Large intestine (tissue), 3 donors: ENCODE measurements around the gene WASF2. TPM values are rescaled to one million over a fixed set of nuclear protein-coding genes. Genes with fewer than 3 reads are reported as not detected.

Source experiments
- DNase-seq, 2 donors: peaks; one replicate each; pipeline versions ENCODE4 v3.0.0 to v3.0.0-alpha.2; 2013
- H3K27ac ChIP-seq: one replicate; pipeline ENCODE4 v1.5.1; 2013; ENCODE audit warnings: low read length
- H3K27me3 ChIP-seq: 2 replicates; pipeline ENCODE4 v1.6.1; 2013; ENCODE audit warnings: low read length; ENCODE audit not compliant: control insufficient read depth, insufficient read depth
- H3K36me3 ChIP-seq: 2 replicates; pipeline ENCODE4 v1.6.1; 2013; ENCODE audit warnings: low read length; ENCODE audit not compliant: control insufficient read depth, insufficient read depth
- H3K4me1 ChIP-seq: one replicate; pipeline ENCODE4 v1.6.1; 2013; ENCODE audit warnings: low read length; ENCODE audit not compliant: control insufficient read depth, insufficient read depth
- H3K4me3 ChIP-seq: one replicate; pipeline ENCODE4 v1.5.1; 2013; ENCODE audit warnings: low read length
- H3K9me3 ChIP-seq: one replicate; pipeline ENCODE4 v1.6.1; 2013; ENCODE audit warnings: mild to moderate bottlenecking, low read depth, low read length, moderate library complexity; ENCODE audit not compliant: control insufficient read depth
- WGBS: methylation state at CpG from one replicate; pipeline ENCODE4 v1.1.5; 2013; ENCODE audit warnings: low lambda C conversion rate; ENCODE audit not compliant: insufficient coverage; 5-methylcytosine and 5-hydroxymethylcytosine counted together
- polyA plus RNA-seq: library from polyadenylated mRNA; unstranded; fragments of 120-200 nt; gene quantifications from one replicate; pipeline ENCODE4 v1.2.1, GENCODE V29; 2013

The WASF2 gene
- polyA plus RNA-seq, 1 donor: 56.0 TPM

GRCh38 chr1:27365372-27366112 is 124.4 kb downstream of the WASF2 start:
- WGBS: no CpG with 5 or more reads among the region's 40 CpGs
- H3K9me3 ChIP-seq: no peaks in the 10 kb centered on the region
- H3K4me1 ChIP-seq: peaks cover 21% of the 10 kb centered on the region
- peak; percentile 83 to 92 for DNase-seq
- peak overlapping the region; percentile 62 for H3K4me3 ChIP-seq
- H3K27ac ChIP-seq: peak overlapping the region; percentile 90
- H3K36me3 ChIP-seq: peaks cover 5% of the 10 kb centered on the region
- peaks cover 5% of the 10 kb centered on the region for H3K27me3 ChIP-seq

GRCh38 chr1:27364696-27365371 is 125.1 kb downstream of the WASF2 start:
- Histone ChIP-seq H3K9me3 (no peaks in the 10 kb centered on the region), H3K27me3 (peaks cover 9% of the 10 kb centered on the region), H3K27ac (peak overlapping the region; percentile 90), H3K4me3 (peak overlapping the region; percentile 62), H3K4me1 (peaks cover 25% of the 10 kb centered on the region), H3K36me3 (peaks cover 5% of the 10 kb centered on the region)
- no peak for DNase-seq
- no CpG with 5 or more reads among the region's 11 CpGs for WGBS

DNA sequence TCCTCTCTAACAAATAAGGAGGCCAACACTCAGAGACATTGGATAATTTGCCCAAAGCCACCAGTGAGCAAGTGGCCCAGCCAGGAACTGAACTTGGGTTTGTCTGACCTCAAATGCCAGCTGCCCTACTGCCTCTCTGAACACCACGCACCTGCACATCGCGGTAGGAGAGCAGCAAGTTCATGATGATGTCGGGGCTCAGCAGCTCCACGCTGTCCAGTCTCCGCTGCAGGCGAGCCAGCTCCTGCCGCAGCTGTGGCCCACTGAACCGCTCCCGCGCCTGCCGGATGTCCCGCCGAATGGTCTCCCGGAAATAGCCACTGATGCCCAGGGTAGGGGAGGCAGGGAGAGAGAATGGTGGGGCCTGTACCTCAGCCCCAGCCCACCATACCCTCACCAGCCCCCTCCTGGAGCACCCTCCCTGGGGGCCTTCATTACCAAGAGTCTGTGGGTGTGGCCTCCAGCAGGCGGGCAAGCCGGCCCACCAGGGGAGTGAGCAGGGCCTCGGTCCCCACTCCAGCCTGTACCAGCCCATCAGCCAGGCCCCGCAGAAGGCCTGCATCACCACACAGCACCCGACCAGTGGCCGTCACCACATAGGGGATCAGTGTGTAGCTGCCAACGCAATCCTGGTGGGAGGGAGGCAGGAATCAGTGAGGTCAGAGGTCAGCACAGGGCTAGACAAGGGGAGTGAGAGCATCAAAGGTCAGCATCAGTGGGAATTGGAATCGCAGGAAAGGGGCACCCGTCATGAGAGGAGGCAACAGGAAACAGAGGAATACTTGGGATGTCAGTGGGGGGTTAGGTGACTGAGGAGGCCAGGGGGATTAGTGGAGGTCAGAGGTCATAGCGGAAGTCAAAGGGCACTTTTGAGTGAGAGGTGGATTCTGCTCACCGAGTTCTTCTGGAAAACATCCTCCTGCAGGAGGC is 125.9 kb downstream of the WASF2 start:
- Histone ChIP-seq H3K4me1 (peaks cover 29% of the 10 kb centered on the region), H3K27ac (no peak overlapping the region), H3K9me3 (no peaks in the 10 kb centered on the region), H3K27me3 (peaks cover 17% of the 10 kb centered on the region), H3K4me3 (no peak overlapping the region), H3K36me3 (peaks cover 5% of the 10 kb centered on the region)
- no CpG with 5 or more reads among the region's 26 CpGs for WGBS
- DNase-seq: no peak

GRCh38 chr1:27361553-27361952 is 128.4 kb downstream of the WASF2 start:
- no CpG with 5 or more reads among the region's 8 CpGs for WGBS
- Histone ChIP-seq H3K27me3 (peaks cover 31% of the 10 kb centered on the region), H3K9me3 (peaks cover 5% of the 10 kb centered on the region), H3K4me3 (no peak overlapping the region), H3K36me3 (peaks cover 5% of the 10 kb centered on the region), H3K27ac (no peak overlapping the region), H3K4me1 (peaks cover 27% of the 10 kb centered on the region)
- DNase-seq: no peak

GRCh38 chr1:27361044-27361402 is 128.9 kb downstream of the WASF2 start:
- Histone ChIP-seq H3K4me1 (peaks cover 27% of the 10 kb centered on the region), H3K4me3 (no peak overlapping the region), H3K9me3 (peaks cover 7% of the 10 kb centered on the region), H3K27ac (no peak overlapping the region), H3K27me3 (peaks cover 31% of the 10 kb centered on the region), H3K36me3 (peaks cover 5% of the 10 kb centered on the region)
- DNase-seq: no peak
- no CpG with 5 or more reads among the region's 21 CpGs for WGBS

DNA sequence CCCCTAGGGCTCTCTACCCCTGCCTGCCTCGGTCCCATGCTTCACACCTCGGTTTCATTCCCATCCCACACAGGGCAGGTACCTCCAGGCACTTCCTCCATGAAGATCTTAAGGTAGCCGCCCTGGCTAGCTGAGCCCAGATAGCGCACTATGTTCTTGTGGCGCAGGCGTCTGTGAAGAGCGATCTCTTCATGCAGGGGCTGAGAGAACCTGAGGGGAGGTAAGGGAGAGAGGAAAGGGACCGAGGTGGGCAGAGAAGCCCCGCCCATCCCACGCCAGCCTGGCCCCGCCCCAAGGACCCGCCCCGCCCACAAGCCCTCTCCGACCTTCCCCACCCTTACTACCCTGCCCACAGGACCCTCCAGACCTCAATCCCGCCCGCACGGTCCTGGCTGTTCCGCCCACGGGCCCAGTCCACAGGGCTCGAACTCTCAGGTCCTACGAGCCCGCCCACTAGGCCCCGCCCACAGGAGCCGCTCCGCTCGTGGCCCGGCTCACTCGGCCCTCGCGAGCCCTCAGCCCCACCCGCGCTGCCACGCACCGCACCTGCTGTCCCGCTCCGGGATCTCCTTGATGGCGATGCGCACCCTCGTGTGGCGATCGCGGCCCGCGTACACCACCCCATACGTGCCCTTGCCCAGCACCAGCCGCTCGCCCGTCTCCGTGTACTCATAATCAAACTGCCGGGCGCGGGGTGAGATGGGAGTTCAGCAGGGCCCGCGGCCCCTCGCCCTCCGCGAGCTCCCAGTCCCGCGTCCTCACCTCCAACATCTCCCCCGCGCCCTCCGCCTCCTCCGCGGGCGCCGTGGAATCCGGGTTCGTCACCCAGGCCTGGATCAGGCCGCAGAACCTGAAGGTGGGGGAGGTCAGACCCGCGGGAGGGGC is 129.6 kb downstream of the WASF2 start:
- H3K4me3 ChIP-seq: peak overlapping the region; percentile 21
- peaks cover 31% of the 10 kb centered on the region for H3K27me3 ChIP-seq
- WGBS: no CpG with 5 or more reads among the region's 71 CpGs
- peaks cover 5% of the 10 kb centered on the region for H3K36me3 ChIP-seq
- peaks cover 27% of the 10 kb centered on the region for H3K4me1 ChIP-seq
- H3K27ac ChIP-seq: no peak overlapping the region
- peaks cover 7% of the 10 kb centered on the region for H3K9me3 ChIP-seq
- peak in 1 of 2 donors; percentile 39 for DNase-seq

GRCh38 chr1:27359822-27360158 is 130.2 kb downstream of the WASF2 start:
- H3K27ac ChIP-seq: no peak overlapping the region
- no CpG with 5 or more reads among the region's 9 CpGs for WGBS
- H3K4me3 ChIP-seq: no peak overlapping the region

DNA sequence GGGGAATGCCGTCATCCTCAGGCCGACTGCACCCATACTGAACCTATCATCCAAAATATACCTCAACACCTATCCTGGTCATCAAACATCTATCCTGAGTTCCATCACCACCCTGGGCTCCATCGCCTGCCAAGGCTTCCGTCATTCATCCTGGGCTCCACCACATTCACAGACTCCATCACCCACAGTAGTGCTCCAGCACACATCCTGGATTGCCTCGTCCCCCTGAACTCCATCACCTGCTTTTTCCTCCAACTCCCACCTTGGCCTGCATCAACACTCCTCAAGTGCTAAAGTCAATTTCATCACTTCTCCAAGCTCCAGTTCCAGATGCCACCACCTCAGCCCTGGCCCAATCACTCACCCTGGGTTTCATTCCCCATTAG is 131.0 kb downstream of the WASF2 start:
- Histone ChIP-seq H3K27ac (no peak overlapping the region), H3K27me3 (peaks cover 31% of the 10 kb centered on the region), H3K4me1 (peaks cover 14% of the 10 kb centered on the region), H3K9me3 (peaks cover 7% of the 10 kb centered on the region), H3K4me3 (no peak overlapping the region), H3K36me3 (peaks cover 5% of the 10 kb centered on the region)
- DNase-seq: no peak
- WGBS: no CpG with 5 or more reads among the region's 5 CpGs

More at GRCh38 chr1:27359822-27360158, 130.2 kb downstream of the WASF2 start:
- DNase-seq: no peak
- Histone ChIP-seq H3K27me3 (peaks cover 31% of the 10 kb centered on the region), H3K36me3 (peaks cover 5% of the 10 kb centered on the region), H3K4me1 (peaks cover 22% of the 10 kb centered on the region), H3K9me3 (peaks cover 7% of the 10 kb centered on the region)

GRCh38 chr1:27358038-27358927 is 131.7 kb downstream of the WASF2 start:
- Histone ChIP-seq H3K4me3 (no peak overlapping the region), H3K36me3 (peaks cover 5% of the 10 kb centered on the region), H3K4me1 (peaks cover 14% of the 10 kb centered on the region), H3K27me3 (peaks cover 31% of the 10 kb centered on the region), H3K9me3 (peaks cover 7% of the 10 kb centered on the region), H3K27ac (no peak overlapping the region)
- no peak for DNase-seq
- WGBS: no CpG with 5 or more reads among the region's 21 CpGs
